ENCODE data around the gene ITFG1. TPM values are rescaled to one million over a fixed set of nuclear protein-coding genes. Genes with fewer than 3 reads are reported as not detected.

The ITFG1 gene
- total and polyA plus RNA-seq, 2 of the 8 experiments (the other 6 are each of a cell fraction or from before 2014, with no cell fraction given): 13.8 to 22.2 TPM

Small RNA genes within 50 kb of the gene (small RNA-seq; reads per million reads assigned to genes)
- not detected for gene RF00019 (ENCODE audit: insufficient read depth)
- 0.51 reads per million for gene RNA5SP425 (ENCODE audit: insufficient read depth)

Other genes with a start within 250 kb of the ITFG1 start
- gene PHKB, start 268 bp upstream of the ITFG1 start, total RNA-seq (2021; fragmentation: NEBNext Ultra II Directional; extraction: Animal tissue kit (Norgen Biotek cat#: 25700)): 38.3 TPM in 2 replicates
- 13.6 and 18.6 TPM in 2 replicates for gene PHKB, start 268 bp upstream of the ITFG1 start, polyA plus RNA-seq (2011; rRNA removed)

Measured in H1 (cell line).